PC-3 (cell line): Measurements from ENCODE around the gene PTGES.

Source experiments
- CTCF ChIP-seq: fragments of 300-600 bp; sonication (generic); conservative IDR thresholded peaks from 2 replicates; pipeline ENCODE4 v1.5.1; 2017; ENCODE audit warnings: antibody characterized with exemption, low read depth, mild to moderate bottlenecking, low read length
- EZH2 ChIP-seq: fragments of 300-600 bp; sonication (generic); IDR thresholded peaks from one replicate; pipeline ENCODE4 v1.6.1; 2017; ENCODE audit warnings: antibody characterized with exemption, mild to moderate bottlenecking, low read length; ENCODE audit not compliant: unreplicated experiment
- EZH2phosphoT487 ChIP-seq: fragments of 300-600 bp; sonication (generic); IDR thresholded peaks from 2 replicates; pipeline ENCODE4 v1.6.1; 2018; ENCODE audit warnings: mild to moderate bottlenecking, antibody characterized with exemption, low read length, borderline replicate concordance

- no peak for TF ChIP-seq EZH2
- TF ChIP-seq CTCF = no peak
- TF ChIP-seq EZH2phosphoT487 = no peak
Measured at GRCh38 chr9:129769669-129770068, 16.8 kb upstream of the PTGES start.
